ENCODE measurements around the gene PLA2G2D. TPM values are rescaled to one million over a fixed set of nuclear protein-coding genes. Genes with fewer than 3 reads are reported as not detected.

PLA2G2D gene
- total RNA-seq, 3 donors from 2014 or later (not counting 1 experiment from before 2014, with no cell fraction given) = not detected

DNA sequence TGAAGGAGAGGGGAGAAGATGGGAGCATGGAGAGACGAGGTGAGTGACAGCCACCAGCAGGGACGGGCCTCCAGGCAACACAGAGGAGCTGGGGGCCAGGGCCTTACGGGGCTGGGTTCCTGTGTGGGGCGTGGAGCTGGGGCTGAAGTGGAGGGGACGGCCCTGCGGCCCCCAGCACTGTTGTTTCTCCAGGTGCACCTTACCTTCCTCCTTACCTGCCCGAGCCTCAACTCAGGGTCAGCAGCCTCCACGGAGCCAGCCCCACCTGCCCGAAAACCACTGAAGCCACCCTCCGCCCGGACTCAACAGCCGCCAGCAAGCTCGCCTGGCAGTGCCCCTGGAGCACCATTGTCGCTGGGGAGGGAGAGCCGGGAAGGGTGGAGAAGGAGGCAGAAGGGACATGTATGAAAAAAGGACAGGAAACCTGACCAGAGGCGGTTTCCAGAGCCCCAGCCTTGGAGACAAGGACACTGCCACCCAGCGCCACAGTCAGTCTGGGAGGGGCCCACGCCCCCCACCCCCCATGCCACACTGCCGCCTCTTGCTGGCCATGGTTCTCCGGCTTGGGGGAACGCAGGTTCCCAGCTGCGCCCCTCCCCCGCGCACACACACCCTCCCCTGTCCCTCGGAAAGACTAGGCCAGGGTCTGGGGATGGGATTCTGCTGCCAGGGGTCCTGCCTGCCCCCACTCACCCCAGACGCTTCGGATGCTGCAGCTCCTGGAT, 30.4 kb upstream of the PLA2G2D start:
- no peaks in the 10 kb centered on the region for H3K27me3 Mint-ChIP-seq (ENCODE audit: low read depth in 2 of 2)
- no peaks in the 10 kb centered on the region for H3K9me3 Mint-ChIP-seq
- ATAC-seq = no peak

DNA sequence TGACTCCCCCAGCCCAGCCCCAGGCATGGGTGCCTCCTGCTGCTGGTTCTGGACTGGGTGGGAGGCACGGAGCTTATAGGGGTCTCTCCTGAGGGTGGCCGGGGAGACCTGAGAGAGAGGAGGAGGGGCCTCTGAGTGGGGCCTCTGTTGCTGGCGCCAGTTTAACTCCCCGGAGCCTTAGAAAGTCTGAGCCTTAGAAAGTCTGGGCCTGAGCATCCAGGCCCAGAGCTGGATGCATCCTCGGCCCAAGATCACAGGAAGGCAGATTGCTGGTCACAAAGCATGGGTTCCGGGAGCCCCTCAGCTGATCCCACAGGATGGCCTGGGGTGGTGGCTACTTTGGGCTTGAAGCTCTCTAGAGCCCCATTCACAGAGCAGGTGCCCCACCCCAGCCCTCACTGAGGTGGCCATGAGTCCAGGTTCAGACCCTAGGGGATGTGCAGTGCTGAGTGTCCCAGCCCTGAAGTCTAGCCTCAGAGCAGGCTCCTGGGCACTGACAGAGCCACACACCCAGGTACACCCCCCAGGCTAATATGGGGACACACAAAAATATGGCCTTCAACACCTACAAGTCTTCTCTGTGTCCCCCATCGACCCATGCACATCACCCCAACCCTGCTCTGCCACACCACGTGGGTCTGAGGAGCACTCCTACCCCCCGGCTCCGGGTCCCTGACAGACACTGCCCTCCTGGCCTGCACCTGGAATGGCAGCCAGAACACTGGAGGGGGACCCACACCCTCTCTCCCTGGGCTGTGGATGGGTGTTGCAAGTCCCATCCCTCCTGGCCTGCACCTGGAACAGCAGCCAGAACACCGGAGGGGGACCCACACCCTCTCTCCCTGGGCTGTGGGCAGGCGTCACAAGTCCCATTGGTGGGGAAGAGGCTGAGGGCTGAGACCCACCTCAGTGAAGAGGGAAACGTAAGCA, 29.5 kb upstream of the PLA2G2D start:
- 92% methylated on average over 13 of the region's 13 CpGs for WGBS (ENCODE audit: insufficient coverage)
- no peaks in the 10 kb centered on the region for H3K27me3 ChIP-seq (ENCODE audit: control insufficient read depth, insufficient read depth, low read length)
- H3K27me3 Mint-ChIP-seq (ENCODE audit: low read depth in 2 of 2) = no peaks in the 10 kb centered on the region
- H3K4me3 Mint-ChIP-seq = no peak overlapping the region
- DNase-seq (no peak), ATAC-seq (no peak)
- H3K4me3 ChIP-seq (ENCODE audit: low read length) = no peak overlapping the region
- intact Hi-C loops (cut with micrococcal nuclease) = no loop called here
- no peaks in the 10 kb centered on the region for H3K36me3 Mint-ChIP-seq
- no peaks in the 10 kb centered on the region for H3K36me3 ChIP-seq (ENCODE audit: control insufficient read depth, insufficient read depth, low read length)
- H3K9me3 ChIP-seq (ENCODE audit: control insufficient read depth, insufficient read depth, low read length) = no peaks in the 10 kb centered on the region
- no peak overlapping the region for H3K27ac ChIP-seq (ENCODE audit: low read length)
- no peaks in the 10 kb centered on the region for H3K9me3 Mint-ChIP-seq
- peaks cover 0 to 9% of the 10 kb centered on the region in 2 donors for H3K4me1 Mint-ChIP-seq
- peaks cover 20% of the 10 kb centered on the region for H3K4me1 ChIP-seq (ENCODE audit: control insufficient read depth, insufficient read depth, low read length)
- TF ChIP-seq, protein P1, sequence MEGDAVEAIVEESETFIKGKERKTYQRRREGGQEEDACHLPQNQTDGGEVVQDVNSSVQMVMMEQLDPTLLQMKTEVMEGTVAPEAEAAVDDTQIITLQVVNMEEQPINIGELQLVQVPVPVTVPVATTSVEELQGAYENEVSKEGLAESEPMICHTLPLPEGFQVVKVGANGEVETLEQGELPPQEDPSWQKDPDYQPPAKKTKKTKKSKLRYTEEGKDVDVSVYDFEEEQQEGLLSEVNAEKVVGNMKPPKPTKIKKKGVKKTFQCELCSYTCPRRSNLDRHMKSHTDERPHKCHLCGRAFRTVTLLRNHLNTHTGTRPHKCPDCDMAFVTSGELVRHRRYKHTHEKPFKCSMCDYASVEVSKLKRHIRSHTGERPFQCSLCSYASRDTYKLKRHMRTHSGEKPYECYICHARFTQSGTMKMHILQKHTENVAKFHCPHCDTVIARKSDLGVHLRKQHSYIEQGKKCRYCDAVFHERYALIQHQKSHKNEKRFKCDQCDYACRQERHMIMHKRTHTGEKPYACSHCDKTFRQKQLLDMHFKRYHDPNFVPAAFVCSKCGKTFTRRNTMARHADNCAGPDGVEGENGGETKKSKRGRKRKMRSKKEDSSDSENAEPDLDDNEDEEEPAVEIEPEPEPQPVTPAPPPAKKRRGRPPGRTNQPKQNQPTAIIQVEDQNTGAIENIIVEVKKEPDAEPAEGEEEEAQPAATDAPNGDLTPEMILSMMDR (IDR thresholded peaks at IDR 0.05) = no peak
- H3K27ac Mint-ChIP-seq = no peak overlapping the region

More for the DNA sequence above, 30.4 kb upstream of the PLA2G2D start:
- Mint-ChIP-seq H3K4me3 (no peak overlapping the region), H3K27ac (no peak overlapping the region), H3K36me3 (no peaks in the 10 kb centered on the region), H3K4me1 (peaks cover 6 to 18% of the 10 kb centered on the region in 2 donors)
- DNase-seq = no peak
- H3K27me3 ChIP-seq (ENCODE audit: control insufficient read depth, insufficient read depth, low read length) = no peaks in the 10 kb centered on the region
- TF ChIP-seq, protein P1 (IDR thresholded peaks at IDR 0.05) = no peak
- 87% methylated on average over 27 of the region's 27 CpGs for WGBS (ENCODE audit: insufficient coverage)
- H3K4me3 ChIP-seq (ENCODE audit: low read length) = no peak overlapping the region
- intact Hi-C loops (cut with micrococcal nuclease) = no loop called here
- peaks cover 29% of the 10 kb centered on the region for H3K4me1 ChIP-seq (ENCODE audit: control insufficient read depth, insufficient read depth, low read length)
- H3K9me3 ChIP-seq (ENCODE audit: control insufficient read depth, insufficient read depth, low read length) = no peaks in the 10 kb centered on the region
- H3K27ac ChIP-seq (ENCODE audit: low read length) = no peak overlapping the region
- no peaks in the 10 kb centered on the region for H3K36me3 ChIP-seq (ENCODE audit: control insufficient read depth, insufficient read depth, low read length)

DNA sequence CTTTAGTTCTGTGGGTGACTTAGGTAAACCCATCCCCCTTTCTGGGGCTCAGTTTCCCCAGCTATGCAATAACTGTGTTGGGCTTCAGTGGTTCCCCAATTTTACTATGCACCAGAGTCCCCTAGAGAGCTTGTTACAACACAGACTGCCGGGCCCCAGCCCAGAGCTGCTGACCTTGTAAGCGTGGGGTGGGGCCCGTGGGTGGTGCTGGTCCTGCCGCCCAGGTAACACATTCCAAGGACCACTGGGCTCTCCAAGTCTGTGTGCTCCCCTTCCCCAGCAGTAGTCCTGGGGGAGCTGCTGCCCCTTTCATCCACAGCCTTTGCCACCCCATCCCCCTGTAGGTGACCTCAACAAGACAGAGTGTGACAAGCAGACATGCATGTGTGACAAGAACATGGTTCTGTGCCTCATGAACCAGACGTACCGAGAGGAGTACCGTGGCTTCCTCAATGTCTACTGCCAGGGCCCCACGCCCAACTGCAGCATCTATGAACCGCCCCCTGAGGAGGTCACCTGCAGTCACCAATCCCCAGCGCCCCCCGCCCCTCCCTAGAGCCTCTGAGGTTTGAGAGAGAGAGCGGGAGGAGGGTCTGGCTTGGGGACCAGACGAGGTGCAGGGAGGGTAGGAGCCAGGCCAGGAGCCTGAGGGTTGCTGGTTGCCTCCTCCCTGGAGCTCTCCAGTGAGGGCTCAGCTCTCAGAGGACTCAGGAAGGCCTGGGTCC, 28.7 kb upstream of the PLA2G2D start:
- no peaks in the 10 kb centered on the region for H3K27me3 ChIP-seq (ENCODE audit: control insufficient read depth, insufficient read depth, low read length)
- DNase-seq (no peak), ATAC-seq (no peak)
- Mint-ChIP-seq H3K9me3 (no peaks in the 10 kb centered on the region), H3K4me1 (peaks cover 0 to 8% of the 10 kb centered on the region in 2 donors), H3K4me3 (no peak overlapping the region), H3K27me3 (ENCODE audit: low read depth in 2 of 2) (no peaks in the 10 kb centered on the region), H3K36me3 (no peaks in the 10 kb centered on the region), H3K27ac (no peak overlapping the region)
- peaks cover 15% of the 10 kb centered on the region for H3K4me1 ChIP-seq (ENCODE audit: control insufficient read depth, insufficient read depth, low read length)
- H3K9me3 ChIP-seq (ENCODE audit: control insufficient read depth, insufficient read depth, low read length) = no peaks in the 10 kb centered on the region
- no peak overlapping the region for H3K4me3 ChIP-seq (ENCODE audit: low read length)
- TF ChIP-seq, protein P1 (IDR thresholded peaks at IDR 0.05) = no peak
- intact Hi-C loops (cut with micrococcal nuclease) = no loop called here
- H3K27ac ChIP-seq (ENCODE audit: low read length) = no peak overlapping the region
- no peaks in the 10 kb centered on the region for H3K36me3 ChIP-seq (ENCODE audit: control insufficient read depth, insufficient read depth, low read length)
- 83% methylated on average over 13 of the region's 13 CpGs for WGBS (ENCODE audit: insufficient coverage)
